CD4-positive, alpha-beta T cell (primary cell): Measurements from ENCODE around the gene MYMK. TPM values are rescaled to one million over a fixed set of nuclear protein-coding genes. Genes with fewer than 3 reads are reported as not detected.

ENCODE experiments used
- ATAC-seq: fragments of 200-7000 bp; cut with Tn5 transposase; one replicate; pipeline ENCODE4 v1.10.0; 2022; ENCODE audit warnings: mild to moderate bottlenecking; ENCODE audit not compliant: poor library complexity
- CTCF ChIA-PET: fragments of 350-600 bp; sonication (Branson Sonifier 250); formaldehyde crosslinking; loops from one replicate; lab custom pipeline; 2021; ENCODE audit warnings: antibody characterized with exemption, inconsistent platforms; lab: Charles Lee
- POLR2A ChIA-PET: fragments of 350-600 bp; sonication (Branson Sonifier 250); formaldehyde crosslinking; loops from one replicate; lab custom pipeline; 2021; ENCODE audit warnings: antibody characterized with exemption, inconsistent platforms; lab: Charles Lee
- DNase-seq, 14 experiments: peaks; one replicate each; pipeline ENCODE4 v3.0.0-alpha.2; 2013 to 2020; ENCODE audit warnings: mixed read lengths in 2 of 14
- H3K27ac ChIP-seq, 2 donors: one replicate each; pipeline versions ENCODE4 v1.5.1 to v1.7.0; 2013; ENCODE audit warnings: low read length in 2 of 2, low read depth in 1 of 2, mild to moderate bottlenecking in 1 of 2
- H3K27me3 ChIP-seq, 2 experiments: 1 replicate in 1 of 2; 2 replicates in 1 of 2; pipeline versions ENCODE4 v1.6.1 to v1.7.0; 2013; ENCODE audit warnings: low read length in 2 of 2, control low read depth in 1 of 2, mild to moderate bottlenecking in 1 of 2, moderate library complexity in 1 of 2; ENCODE audit not compliant: insufficient read depth in 2 of 2, control insufficient read depth in 1 of 2
- H3K36me3 ChIP-seq: one replicate; pipeline ENCODE4 v1.6.1; 2013; ENCODE audit warnings: low read length, control low read depth; ENCODE audit not compliant: insufficient read depth
- H3K4me1 ChIP-seq: one replicate; pipeline ENCODE4 v1.6.1; 2013; ENCODE audit warnings: low read length, control low read depth; ENCODE audit not compliant: insufficient read depth
- H3K4me3 ChIP-seq: one replicate; pipeline ENCODE4 v1.5.1; 2013; ENCODE audit warnings: mild to moderate bottlenecking, low read length, moderate library complexity
- H3K9me3 ChIP-seq, 2 experiments: 1 replicate in 1 of 2; 2 replicates in 1 of 2; pipeline versions ENCODE4 v1.6.1 to v1.7.0; 2013; ENCODE audit warnings: low read length in 2 of 2, mild to moderate bottlenecking in 2 of 2, control low read depth in 1 of 2, moderate library complexity in 1 of 2; ENCODE audit not compliant: control insufficient read depth in 1 of 2, insufficient read depth in 1 of 2
- H3K27ac Mint-ChIP-seq: one replicate; pipeline ENCODE4 v1.8.0; 2020; ENCODE audit warnings: mixed read lengths
- H3K27me3 Mint-ChIP-seq: one replicate; pipeline ENCODE4 v1.8.0; 2021; ENCODE audit warnings: mixed read lengths
- H3K36me3 Mint-ChIP-seq: one replicate; pipeline ENCODE4 v1.8.0; 2021; ENCODE audit warnings: low read depth, mixed read lengths
- H3K4me1 Mint-ChIP-seq: one replicate; pipeline ENCODE4 v1.8.0; 2021; ENCODE audit warnings: low read depth, mixed read lengths
- H3K4me3 Mint-ChIP-seq: one replicate; pipeline ENCODE4 v1.8.0; 2020; ENCODE audit warnings: mild to moderate bottlenecking, mixed read lengths
- H3K9me3 Mint-ChIP-seq: one replicate; pipeline ENCODE4 v1.8.0; 2020; ENCODE audit warnings: mixed read lengths
- intact Hi-C, 2 experiments: fragments of 100-400 bp; cut with DNase I in 1 of 2; cut with micrococcal nuclease in 1 of 2; formaldehyde crosslinking; loops; one replicate each; pipeline versions ENCODE4 v1.15.1 to v1.9.0; 2023 to 2025; cut with DNase I, micrococcal nuclease
- total RNA-seq, 174 experiments: library from RNA in 2 of 174; stranded (reverse) in 2 of 174; gene quantifications; one replicate each; pipeline ENCODE4 v1.2.3 and lab custom pipeline; 2021 to 2026
- TF ChIP-seq, protein P1 (sequence below): fragments of 200-600 bp; IDR thresholded peaks from one replicate; pipeline ENCODE4 v1.8.0; 2022; ENCODE audit warnings: antibody characterized with exemption, mild to moderate bottlenecking

MYMK gene
- total RNA-seq, 2 experiments from 2014 or later = not detected

DNA sequence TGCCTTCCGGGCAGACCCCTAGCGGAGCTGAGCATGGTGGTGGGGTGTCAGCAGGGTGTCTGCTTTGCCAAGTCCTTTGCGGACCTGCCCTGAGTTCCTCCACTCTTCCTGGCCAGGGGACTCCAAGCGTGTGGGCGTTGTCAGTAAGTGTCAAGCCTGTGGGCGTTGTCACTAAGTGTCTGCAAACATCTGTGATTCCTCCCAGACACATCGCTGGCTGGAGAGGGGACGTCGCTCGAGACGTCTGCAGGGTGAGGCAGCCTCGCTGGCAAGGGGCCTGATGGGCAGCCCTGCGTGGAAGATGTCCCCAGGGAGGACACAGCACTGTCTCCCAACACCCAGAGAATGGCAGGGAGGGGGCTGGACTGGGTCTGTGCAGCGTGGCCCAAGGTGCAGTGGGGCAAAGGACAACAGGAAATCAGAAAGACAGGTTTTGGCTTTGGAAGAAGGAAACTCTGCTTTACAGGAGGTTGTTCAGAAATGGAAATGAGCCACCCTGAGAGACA is 38.6 kb upstream of the MYMK start:
- ChIA-PET CTCF (no interaction called here), POLR2A (no interaction called here)
- ATAC-seq = no peak
- DNase-seq = no peak
- Histone ChIP-seq H3K9me3 (no peaks in the 10 kb centered on the region), H3K4me1 (peaks cover 8% of the 10 kb centered on the region), H3K27ac (no peak overlapping the region), H3K36me3 (no peaks in the 10 kb centered on the region), H3K4me3 (no peak overlapping the region), H3K27me3 (peaks cover 0 to 3% of the 10 kb centered on the region in 2 experiments)
- Mint-ChIP-seq H3K27ac (peak overlapping the region; percentile 70), H3K27me3 (no peaks in the 10 kb centered on the region), H3K4me3 (peak overlapping the region; percentile 34), H3K36me3 (no peaks in the 10 kb centered on the region), H3K4me1 (peaks cover 6% of the 10 kb centered on the region), H3K9me3 (no peaks in the 10 kb centered on the region)
- TF ChIP-seq, protein P1, sequence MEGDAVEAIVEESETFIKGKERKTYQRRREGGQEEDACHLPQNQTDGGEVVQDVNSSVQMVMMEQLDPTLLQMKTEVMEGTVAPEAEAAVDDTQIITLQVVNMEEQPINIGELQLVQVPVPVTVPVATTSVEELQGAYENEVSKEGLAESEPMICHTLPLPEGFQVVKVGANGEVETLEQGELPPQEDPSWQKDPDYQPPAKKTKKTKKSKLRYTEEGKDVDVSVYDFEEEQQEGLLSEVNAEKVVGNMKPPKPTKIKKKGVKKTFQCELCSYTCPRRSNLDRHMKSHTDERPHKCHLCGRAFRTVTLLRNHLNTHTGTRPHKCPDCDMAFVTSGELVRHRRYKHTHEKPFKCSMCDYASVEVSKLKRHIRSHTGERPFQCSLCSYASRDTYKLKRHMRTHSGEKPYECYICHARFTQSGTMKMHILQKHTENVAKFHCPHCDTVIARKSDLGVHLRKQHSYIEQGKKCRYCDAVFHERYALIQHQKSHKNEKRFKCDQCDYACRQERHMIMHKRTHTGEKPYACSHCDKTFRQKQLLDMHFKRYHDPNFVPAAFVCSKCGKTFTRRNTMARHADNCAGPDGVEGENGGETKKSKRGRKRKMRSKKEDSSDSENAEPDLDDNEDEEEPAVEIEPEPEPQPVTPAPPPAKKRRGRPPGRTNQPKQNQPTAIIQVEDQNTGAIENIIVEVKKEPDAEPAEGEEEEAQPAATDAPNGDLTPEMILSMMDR = no peak
- intact Hi-C loops = no loop called here

DNA sequence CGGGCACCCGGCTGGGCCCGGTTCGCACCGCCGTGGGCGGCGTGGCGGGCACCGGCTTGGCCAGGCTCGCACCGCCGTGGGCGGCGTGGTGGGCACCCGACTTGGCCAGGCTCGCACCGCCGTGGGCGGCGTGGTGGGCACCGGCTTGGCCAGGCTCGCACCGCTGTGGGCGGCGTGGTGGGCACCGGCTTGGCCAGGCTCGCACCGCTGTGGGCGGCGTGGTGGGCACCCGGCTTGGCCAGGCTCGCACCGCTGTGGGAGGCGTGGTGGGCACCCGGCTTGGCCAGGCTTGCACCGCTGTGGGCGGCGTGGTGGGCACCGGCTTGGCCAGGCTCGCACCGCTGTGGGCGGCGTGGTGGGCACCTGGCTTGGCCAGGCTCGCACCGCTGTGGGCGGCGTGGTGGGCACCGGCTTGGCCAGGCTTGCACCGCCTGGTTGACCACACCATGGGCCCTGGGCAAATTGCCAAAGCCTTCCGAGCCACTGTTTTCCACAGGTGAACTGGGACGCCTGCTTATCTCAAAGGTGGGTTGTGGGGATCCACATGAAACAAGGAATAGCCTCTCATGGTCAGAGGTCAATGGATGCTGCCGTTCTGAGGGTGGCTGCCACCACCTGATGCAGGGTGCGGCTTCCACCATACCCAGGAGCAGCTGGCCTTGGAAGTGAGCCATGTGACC is 38.0 kb upstream of the MYMK start:
- peak overlapping the region; percentile 70 for H3K27ac Mint-ChIP-seq
- POLR2A ChIA-PET = no interaction called here
- H3K4me1 ChIP-seq = peaks cover 8% of the 10 kb centered on the region
- H3K4me3 ChIP-seq = no peak overlapping the region
- H3K9me3 ChIP-seq = no peaks in the 10 kb centered on the region
- H3K27me3 Mint-ChIP-seq = no peaks in the 10 kb centered on the region
- TF ChIP-seq, protein P1 = no peak
- H3K36me3 ChIP-seq = no peaks in the 10 kb centered on the region
- no peak overlapping the region for H3K27ac ChIP-seq
- H3K36me3 Mint-ChIP-seq = no peaks in the 10 kb centered on the region
- no peak for ATAC-seq
- intact Hi-C loops = no loop called here
- no peak overlapping the region for H3K4me3 Mint-ChIP-seq
- no peaks in the 10 kb centered on the region for H3K9me3 Mint-ChIP-seq
- CTCF ChIA-PET = no interaction called here
- H3K4me1 Mint-ChIP-seq = peaks cover 9% of the 10 kb centered on the region
- DNase-seq = no peak
- peaks cover 6% of the 10 kb centered on the region in 2 experiments for H3K27me3 ChIP-seq

DNA sequence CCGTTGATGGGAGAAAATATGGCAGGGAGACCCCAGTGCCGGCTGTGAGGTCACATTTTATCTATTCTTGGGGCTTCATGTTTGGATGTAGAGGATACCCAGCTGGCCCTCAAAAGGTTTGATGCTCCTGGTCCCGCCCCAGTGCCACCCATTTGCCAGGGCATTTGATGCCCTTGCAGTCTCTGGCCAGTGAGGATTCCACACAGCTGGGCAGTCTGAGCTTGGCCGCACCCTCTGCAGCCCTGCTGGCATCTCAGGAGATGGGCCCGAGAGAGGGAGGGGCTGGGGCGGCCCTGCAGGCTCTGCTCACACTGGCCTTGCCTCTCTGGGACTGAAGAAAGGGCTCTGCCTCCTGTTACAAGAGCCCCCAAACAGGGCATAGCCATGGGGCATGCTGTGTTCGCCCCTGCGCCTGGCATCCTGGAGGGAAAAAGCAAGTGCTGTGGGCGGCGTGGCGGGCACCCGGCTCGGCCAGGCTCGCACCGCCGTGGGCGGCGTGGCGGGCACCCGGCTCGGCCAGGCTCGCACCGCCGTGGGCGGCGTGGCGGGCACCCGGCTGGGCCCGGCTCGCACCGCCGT is 37.3 kb upstream of the MYMK start:
- no peak overlapping the region for H3K27ac ChIP-seq
- peaks cover 7 to 9% of the 10 kb centered on the region in 2 experiments for H3K27me3 ChIP-seq
- ChIA-PET POLR2A (no interaction called here), CTCF (no interaction called here)
- peaks cover 8% of the 10 kb centered on the region for H3K4me1 ChIP-seq
- Mint-ChIP-seq H3K4me1 (peaks cover 9% of the 10 kb centered on the region), H3K4me3 (no peak overlapping the region), H3K27ac (no peak overlapping the region), H3K36me3 (no peaks in the 10 kb centered on the region), H3K9me3 (no peaks in the 10 kb centered on the region), H3K27me3 (no peaks in the 10 kb centered on the region)
- ATAC-seq (no peak), DNase-seq (no peak)
- TF ChIP-seq, protein P1 = no peak
- no peak overlapping the region for H3K4me3 ChIP-seq
- intact Hi-C loops = no loop called here
- no peaks in the 10 kb centered on the region for H3K36me3 ChIP-seq
- H3K9me3 ChIP-seq = no peaks in the 10 kb centered on the region
